ENCODE results near the gene CFAP99.
"Not testable (repeated sequence)": the region's sequence is repeated elsewhere in the genome, so short reads cannot be mapped to it uniquely, and the experiment has no call there.

Gene CFAP99

DNA sequence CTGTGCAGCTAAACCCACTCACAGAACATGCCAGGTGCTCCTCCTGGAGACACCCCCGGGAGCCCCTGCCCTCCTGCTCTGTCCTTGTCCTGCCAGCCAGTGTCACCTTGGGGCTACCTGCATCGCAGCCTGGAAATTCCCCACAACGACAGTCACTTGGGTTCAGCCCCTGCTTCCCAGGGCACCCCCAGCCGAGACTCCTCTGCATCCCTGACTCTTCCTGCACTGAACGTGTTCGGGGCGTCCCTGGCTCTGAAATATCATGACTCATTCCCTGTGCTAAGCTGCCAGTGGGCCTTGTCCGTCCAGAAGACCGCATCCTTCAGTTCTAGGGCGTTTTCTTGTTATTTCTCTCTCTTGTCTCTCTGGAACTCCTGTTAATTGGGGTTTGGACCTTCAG, 5.8 kb downstream of the CFAP99 start:
- Histone ChIP-seq H3K4me1 (ENCODE audit: control insufficient read depth in 1 of 2, insufficient read depth in 2 of 2, low read length in 2 of 2) (peaks cover under 1 to 1% of the 10 kb centered on the region in 2 donors), H3K27ac (ENCODE audit: low read length) (no peak overlapping the region), H3K27me3 (ENCODE audit: low read depth, low read length) (peaks cover 14% of the 10 kb centered on the region), H3K9me3 (ENCODE audit: control insufficient read depth in 1 of 2, low read length in 2 of 2) (no peaks in the 10 kb centered on the region), H3K4me3 (ENCODE audit: low read depth in 1 of 2, low read length in 2 of 2) (no peak overlapping the region), H3K36me3 (ENCODE audit: control insufficient read depth in 1 of 2, insufficient read depth in 2 of 2, low read length in 2 of 2) (no peaks in the 10 kb centered on the region)

DNA sequence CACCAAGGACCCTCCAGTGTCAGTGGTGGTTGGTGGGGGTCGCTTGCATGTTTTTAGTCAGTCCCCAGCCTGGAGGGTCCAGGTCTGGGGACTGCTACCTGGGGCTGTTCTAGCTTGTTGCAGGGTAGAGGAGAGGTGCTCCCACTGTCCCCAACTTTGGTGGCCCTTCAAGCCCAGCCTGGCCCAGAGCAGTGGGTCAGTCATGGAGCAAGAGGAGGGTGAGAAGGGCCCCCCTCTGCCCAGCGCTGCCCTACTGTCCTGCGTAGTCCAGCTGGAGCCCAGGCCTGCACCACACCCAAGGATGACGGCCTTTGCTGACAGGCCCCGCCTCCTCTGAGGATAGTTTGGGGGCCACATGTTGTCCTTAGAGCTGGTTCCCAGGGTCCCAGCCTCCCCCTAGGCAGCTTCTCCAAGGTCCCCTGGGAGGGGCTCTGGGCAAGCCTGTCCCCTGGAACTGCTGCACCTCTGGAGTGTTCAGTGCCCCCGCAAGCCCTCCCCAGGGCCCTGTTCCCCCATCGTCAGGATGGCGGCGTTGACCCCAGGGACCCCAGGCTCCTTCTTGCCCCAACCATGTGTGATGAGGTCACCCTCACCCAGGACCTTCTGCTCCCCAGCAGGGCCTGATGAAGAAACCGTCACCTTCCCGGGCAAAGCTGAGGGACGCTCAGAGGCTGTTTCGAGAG, 6.8 kb downstream of the CFAP99 start:
- H3K4me3 ChIP-seq (ENCODE audit: low read depth in 1 of 2, low read length in 2 of 2), result no peak overlapping the region
- H3K4me1 ChIP-seq (ENCODE audit: control insufficient read depth in 1 of 2, insufficient read depth in 2 of 2, low read length in 2 of 2), result no peaks in the 10 kb centered on the region
- H3K9me3 ChIP-seq (ENCODE audit: control insufficient read depth in 1 of 2, low read length in 2 of 2), result no peaks in the 10 kb centered on the region
- H3K27me3 ChIP-seq (ENCODE audit: low read depth, low read length), result peaks cover 9% of the 10 kb centered on the region
- H3K36me3 ChIP-seq (ENCODE audit: control insufficient read depth in 1 of 2, insufficient read depth in 2 of 2, low read length in 2 of 2), result no peaks in the 10 kb centered on the region
- H3K27ac ChIP-seq (ENCODE audit: low read length), result no peak overlapping the region

DNA sequence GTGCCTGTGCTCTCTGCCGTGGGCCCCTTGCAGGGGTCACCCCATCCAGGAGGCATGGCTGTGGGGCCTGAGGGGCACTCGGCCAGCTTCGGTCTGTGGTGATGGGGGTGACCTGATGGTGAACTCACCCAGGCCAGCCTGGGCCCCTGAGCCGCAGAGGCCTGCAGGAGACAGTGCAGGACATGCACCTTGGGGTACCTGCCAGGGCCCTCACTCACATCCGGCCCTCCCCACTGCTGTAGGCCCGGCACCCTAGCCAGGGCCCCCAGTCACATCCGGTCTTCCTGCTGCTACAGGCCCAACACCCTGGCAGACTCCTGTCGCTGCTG, 7.3 kb downstream of the CFAP99 start:
- H3K4me1 ChIP-seq (ENCODE audit: control insufficient read depth in 1 of 2, insufficient read depth in 2 of 2, low read length in 2 of 2), result no peaks in the 10 kb centered on the region
- peaks cover 4% of the 10 kb centered on the region for H3K27me3 ChIP-seq (ENCODE audit: low read depth, low read length)
- H3K9me3 ChIP-seq (ENCODE audit: control insufficient read depth in 1 of 2, low read length in 2 of 2), result no peaks in the 10 kb centered on the region
- H3K36me3 ChIP-seq (ENCODE audit: control insufficient read depth in 1 of 2, insufficient read depth in 2 of 2, low read length in 2 of 2), result no peaks in the 10 kb centered on the region
- no peak overlapping the region for H3K27ac ChIP-seq (ENCODE audit: low read length)
- no peak overlapping the region for H3K4me3 ChIP-seq (ENCODE audit: low read depth in 1 of 2, low read length in 2 of 2)

DNA sequence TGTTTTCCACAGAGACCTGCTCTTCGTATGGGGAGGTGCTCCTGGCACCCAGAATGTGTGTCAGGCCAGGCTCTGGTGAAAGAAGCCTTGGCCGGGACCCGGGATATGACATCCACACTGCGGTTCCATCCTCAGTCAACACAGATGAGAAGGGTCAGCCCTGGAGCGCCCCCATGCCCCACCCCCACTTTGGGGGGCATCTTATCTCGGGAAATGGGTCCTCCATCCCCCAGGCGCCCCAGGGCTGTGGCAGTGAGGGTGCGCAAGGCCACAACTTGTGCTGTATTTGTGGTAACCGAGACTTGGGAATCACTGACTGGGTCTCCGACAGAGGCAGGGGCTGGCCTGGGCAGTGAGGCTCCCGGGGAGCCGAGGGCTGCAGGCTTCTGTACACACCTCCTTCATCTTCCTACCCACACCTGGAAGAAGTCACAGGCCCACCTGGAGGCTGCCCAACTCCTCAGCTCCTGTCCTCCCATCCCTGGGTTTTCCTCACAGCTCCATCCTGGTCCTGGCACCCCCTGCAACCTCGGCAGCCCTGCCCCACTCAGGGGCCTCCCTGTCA, 8.0 kb downstream of the CFAP99 start:
- H3K36me3 ChIP-seq (ENCODE audit: control insufficient read depth in 1 of 2, insufficient read depth in 2 of 2, low read length in 2 of 2), result no peaks in the 10 kb centered on the region
- H3K4me1 ChIP-seq (ENCODE audit: control insufficient read depth in 1 of 2, insufficient read depth in 2 of 2, low read length in 2 of 2), result no peaks in the 10 kb centered on the region
- no peaks in the 10 kb centered on the region for H3K9me3 ChIP-seq (ENCODE audit: control insufficient read depth in 1 of 2, low read length in 2 of 2)
- H3K27ac ChIP-seq (ENCODE audit: low read length), result no peak overlapping the region
- no peak overlapping the region for H3K4me3 ChIP-seq (ENCODE audit: low read depth in 1 of 2, low read length in 2 of 2)
- H3K27me3 ChIP-seq (ENCODE audit: low read depth, low read length), result peaks cover 4% of the 10 kb centered on the region

DNA sequence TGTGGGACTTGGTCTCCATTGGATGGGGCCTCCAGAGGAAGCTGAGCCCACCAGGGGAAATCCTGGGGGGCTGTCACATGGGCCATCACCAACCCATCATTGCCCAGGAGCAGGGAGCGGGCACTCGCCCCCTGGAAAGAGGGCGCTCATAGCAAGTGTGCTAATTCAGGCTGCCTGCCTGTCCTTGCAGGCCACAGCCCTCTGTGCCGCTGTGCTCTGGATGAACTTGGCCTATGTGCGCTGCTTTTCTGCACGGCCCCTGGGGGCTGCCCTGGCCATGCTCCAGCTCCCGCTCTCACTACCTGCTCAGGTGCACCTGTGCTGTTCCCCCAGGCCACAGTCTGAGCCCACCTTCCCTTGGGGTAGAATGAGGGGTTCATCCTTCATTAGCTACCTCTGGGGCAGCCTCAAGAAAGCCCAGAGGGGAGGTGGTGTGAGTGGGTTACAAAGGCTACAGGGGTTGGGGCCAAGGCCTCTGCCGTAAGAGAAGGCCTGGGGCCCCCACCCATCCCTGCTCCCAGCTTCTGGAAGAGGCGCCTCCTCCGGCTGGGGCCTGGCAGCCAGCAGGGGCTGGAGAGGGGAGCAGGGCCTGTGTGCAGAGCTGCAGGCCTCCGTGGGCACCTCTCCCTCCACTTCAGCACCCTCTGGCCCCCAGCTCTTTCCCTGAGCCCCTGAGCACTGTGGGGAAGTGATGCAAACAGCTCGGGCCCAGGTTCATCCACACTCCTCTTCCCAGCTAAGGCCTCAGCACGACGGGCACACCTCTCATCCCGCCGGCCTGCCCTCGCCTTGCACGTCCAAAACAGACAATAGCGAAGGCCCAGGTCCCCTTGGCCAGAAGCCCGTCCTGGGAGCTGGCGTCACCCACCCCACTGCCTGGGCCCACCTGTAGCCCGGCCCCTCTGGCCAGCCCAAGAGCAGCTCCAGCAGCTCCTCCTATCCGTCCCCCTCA, 8.9 kb downstream of the CFAP99 start:
- Histone ChIP-seq H3K36me3 (ENCODE audit: control insufficient read depth in 1 of 2, insufficient read depth in 2 of 2, low read length in 2 of 2) (no peaks in the 10 kb centered on the region), H3K27me3 (ENCODE audit: low read depth, low read length) (no peaks in the 10 kb centered on the region), H3K27ac (ENCODE audit: low read length) (no peak overlapping the region), H3K9me3 (ENCODE audit: control insufficient read depth in 1 of 2, low read length in 2 of 2) (no peaks in the 10 kb centered on the region), H3K4me1 (ENCODE audit: control insufficient read depth in 1 of 2, insufficient read depth in 2 of 2, low read length in 2 of 2) (no peaks in the 10 kb centered on the region), H3K4me3 (ENCODE audit: low read depth in 1 of 2, low read length in 2 of 2) (no peak overlapping the region)

DNA sequence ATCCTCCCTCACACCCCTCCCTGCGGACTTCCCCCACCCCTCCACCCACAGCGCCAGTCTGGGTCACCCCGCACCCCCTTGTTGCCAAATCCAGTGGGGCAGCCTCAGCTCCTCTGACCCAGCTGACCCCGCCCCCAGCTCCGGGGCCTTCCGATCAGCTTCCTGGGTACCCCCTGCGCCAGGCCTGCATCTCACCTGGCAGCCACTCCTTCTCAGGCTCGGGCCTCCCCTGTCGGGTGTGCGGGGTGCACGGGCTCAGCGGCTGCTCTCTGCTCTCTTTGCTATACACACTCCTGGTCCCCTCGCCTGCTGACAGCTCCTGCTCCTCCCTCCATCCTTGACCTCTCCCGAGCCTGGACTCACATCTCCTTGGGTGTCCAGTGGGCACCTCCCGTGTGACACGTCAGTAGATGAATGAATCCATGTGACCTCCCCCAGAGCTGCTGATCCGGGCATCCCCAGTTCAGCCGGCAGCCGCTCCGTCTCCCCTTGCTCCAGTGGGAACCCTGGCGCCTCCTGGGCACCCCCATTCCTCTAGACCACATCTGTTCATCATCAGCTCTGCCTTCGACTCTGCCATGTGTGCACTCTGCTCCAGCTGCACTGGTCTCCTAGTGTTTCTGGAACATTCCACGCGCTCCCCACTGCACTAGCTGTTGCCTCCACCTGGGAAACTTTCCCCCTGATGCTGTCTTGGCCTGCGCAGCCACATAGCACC, 9.9 kb downstream of the CFAP99 start:
- no peak overlapping the region for H3K4me3 ChIP-seq (ENCODE audit: low read depth in 1 of 2, low read length in 2 of 2)
- H3K4me1 ChIP-seq (ENCODE audit: control insufficient read depth in 1 of 2, insufficient read depth in 2 of 2, low read length in 2 of 2), result no peaks in the 10 kb centered on the region
- no peak overlapping the region for H3K27ac ChIP-seq (ENCODE audit: low read length)
- H3K27me3 ChIP-seq (ENCODE audit: low read depth, low read length), result no peaks in the 10 kb centered on the region
- no peaks in the 10 kb centered on the region for H3K9me3 ChIP-seq (ENCODE audit: control insufficient read depth in 1 of 2, low read length in 2 of 2)
- H3K36me3 ChIP-seq (ENCODE audit: control insufficient read depth in 1 of 2, insufficient read depth in 2 of 2, low read length in 2 of 2), result no peaks in the 10 kb centered on the region

DNA sequence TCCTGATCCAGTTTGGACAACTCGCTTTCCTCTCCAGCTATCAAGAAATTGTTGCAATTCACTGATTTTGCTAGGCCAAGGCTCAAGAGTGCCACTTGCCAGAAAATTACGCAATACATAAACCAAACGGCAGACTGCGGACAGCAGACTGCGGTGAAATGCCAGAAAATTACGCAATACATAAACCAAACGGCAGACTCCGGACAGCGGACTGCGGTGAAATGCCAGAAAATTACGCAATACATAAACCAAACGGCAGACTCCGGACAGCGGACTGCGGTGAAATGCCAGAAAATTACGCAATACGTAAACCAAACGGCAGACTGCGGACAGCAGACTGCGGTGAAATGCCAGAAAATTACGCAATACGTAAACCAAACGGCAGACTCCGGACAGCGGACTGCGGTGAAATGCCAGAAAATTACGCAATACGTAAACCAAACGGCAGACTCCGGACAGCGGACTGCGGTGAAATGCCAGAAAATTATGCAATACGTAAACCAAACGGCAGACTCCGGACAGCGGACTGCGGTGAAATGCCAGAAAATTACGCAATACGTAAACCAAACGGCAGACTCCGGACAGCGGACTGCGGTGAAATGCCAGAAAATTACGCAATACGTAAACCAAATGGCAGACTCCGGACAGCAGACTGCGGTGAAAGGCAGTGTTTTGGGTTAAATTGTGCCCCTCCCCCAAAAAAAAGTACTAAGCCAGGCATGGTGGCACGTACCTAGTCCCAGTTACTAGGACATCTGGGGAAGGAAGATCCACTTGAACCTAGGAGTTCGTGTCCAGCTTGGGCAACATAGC, 11.4 kb downstream of the CFAP99 start:
- H3K4me3 ChIP-seq (ENCODE audit: low read depth in 1 of 2, low read length in 2 of 2); H3K27me3 ChIP-seq (ENCODE audit: low read depth, low read length); H3K4me1 ChIP-seq (ENCODE audit: control insufficient read depth in 1 of 2, insufficient read depth in 2 of 2, low read length in 2 of 2); H3K36me3 ChIP-seq (ENCODE audit: control insufficient read depth in 1 of 2, insufficient read depth in 2 of 2, low read length in 2 of 2); H3K9me3 ChIP-seq (ENCODE audit: control insufficient read depth in 1 of 2, low read length in 2 of 2); H3K27ac ChIP-seq (ENCODE audit: low read length): not testable (repeated sequence)

DNA sequence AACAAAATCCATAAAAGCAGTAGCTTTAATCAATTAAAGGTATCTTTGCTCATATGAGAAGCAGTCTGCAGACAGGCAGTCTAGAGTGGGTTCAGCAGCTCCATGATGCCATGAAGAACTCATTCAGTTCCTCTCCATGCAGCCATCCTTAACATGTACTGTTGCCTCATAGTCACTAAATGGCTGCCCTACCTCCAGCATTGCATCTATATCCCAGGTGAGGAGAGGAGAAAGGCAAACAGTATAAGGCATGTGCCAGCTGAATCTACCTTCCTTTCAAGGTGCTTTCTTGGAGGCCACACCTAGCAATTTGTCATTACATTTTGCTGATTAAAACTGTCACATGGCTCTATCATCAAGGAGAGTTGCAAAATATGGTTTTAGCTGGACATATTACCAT, 13.2 kb downstream of the CFAP99 start:
- H3K9me3 ChIP-seq (ENCODE audit: control insufficient read depth in 1 of 2, low read length in 2 of 2), result no peaks in the 10 kb centered on the region

DNA sequence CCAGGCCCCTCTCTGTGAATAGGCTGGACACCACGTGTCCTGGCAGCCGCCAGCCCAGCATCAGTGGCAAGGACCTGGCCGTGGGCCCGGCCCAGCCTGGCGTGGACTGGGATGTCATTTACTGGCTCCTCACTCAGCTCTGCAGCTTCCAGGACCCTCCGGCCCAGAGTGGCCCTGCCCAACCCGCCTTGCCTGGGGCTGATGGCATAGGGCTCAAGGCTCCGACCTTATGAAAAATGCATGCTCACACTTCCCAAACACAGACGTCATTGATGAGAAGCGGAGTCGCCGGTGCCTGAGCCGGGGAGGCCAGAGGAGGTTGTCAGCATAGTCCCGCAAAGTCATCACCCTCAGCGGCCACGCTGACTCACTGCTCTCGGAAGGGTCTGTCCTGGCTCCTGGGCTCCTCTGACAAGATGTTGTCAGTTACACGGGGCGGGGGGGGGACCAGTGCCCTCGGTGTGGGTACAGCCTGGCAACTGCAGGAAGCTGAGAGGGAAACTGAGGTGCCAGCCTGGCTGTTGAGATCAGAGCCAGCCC, 14.3 kb downstream of the CFAP99 start:
- Histone ChIP-seq H3K9me3 (ENCODE audit: control insufficient read depth in 1 of 2, low read length in 2 of 2) (no peaks in the 10 kb centered on the region), H3K27me3 (ENCODE audit: low read depth, low read length) (no peaks in the 10 kb centered on the region), H3K4me1 (ENCODE audit: control insufficient read depth in 1 of 2, insufficient read depth in 2 of 2, low read length in 2 of 2) (no peaks in the 10 kb centered on the region), H3K36me3 (ENCODE audit: control insufficient read depth in 1 of 2, insufficient read depth in 2 of 2, low read length in 2 of 2) (no peaks in the 10 kb centered on the region), H3K4me3 (ENCODE audit: low read depth in 1 of 2, low read length in 2 of 2) (no peak overlapping the region), H3K27ac (ENCODE audit: low read length) (no peak overlapping the region)

More for the DNA sequence above, 13.2 kb downstream of the CFAP99 start:
- Histone ChIP-seq H3K4me3 (ENCODE audit: low read depth in 1 of 2, low read length in 2 of 2) (no peak overlapping the region), H3K4me1 (ENCODE audit: control insufficient read depth in 1 of 2, insufficient read depth in 2 of 2, low read length in 2 of 2) (no peaks in the 10 kb centered on the region), H3K27ac (ENCODE audit: low read length) (no peak overlapping the region), H3K27me3 (ENCODE audit: low read depth, low read length) (no peaks in the 10 kb centered on the region), H3K36me3 (ENCODE audit: control insufficient read depth in 1 of 2, insufficient read depth in 2 of 2, low read length in 2 of 2) (no peaks in the 10 kb centered on the region)

DNA sequence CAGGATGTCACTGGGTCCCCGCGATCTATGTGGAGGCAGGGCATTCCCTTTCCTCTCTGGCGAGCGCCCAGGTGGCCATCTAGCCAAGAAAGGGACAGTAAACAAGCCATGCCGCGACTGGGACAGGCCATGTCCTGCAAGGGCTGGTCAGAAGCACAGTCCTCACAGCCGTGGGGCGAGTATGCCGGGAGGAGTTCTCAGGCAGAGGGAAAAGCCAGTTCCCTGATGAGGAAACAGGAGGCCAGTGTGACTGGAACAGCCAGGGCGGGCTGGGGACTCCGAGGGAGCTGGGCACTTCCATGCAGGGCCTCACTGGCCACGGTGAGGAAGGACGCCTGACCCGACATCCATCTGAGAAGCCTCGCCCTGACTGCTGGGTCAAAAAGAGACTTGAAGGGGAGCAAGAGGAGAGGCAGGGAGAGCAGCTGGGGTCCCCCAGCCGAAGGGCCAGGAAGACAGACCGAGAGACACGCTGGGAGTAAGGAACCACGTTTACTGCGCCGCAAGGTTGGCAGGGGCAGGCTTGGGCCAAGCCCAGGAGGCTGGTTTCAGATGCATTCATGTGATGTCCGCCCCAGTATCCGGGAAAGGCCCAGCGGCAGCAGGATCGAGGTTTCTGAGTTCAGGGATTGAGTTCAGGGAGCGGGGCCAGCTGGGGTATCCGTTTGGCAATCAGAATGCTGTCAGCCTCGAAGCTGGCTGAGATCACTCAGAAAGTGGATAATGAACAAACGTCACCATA, 15.0 kb downstream of the CFAP99 start:
- H3K4me3 ChIP-seq (ENCODE audit: low read depth in 1 of 2, low read length in 2 of 2), result no peak overlapping the region
- no peaks in the 10 kb centered on the region for H3K9me3 ChIP-seq (ENCODE audit: control insufficient read depth in 1 of 2, low read length in 2 of 2)
- no peak overlapping the region for H3K27ac ChIP-seq (ENCODE audit: low read length)
- no peaks in the 10 kb centered on the region for H3K36me3 ChIP-seq (ENCODE audit: control insufficient read depth in 1 of 2, insufficient read depth in 2 of 2, low read length in 2 of 2)
- H3K27me3 ChIP-seq (ENCODE audit: low read depth, low read length), result no peaks in the 10 kb centered on the region
- no peaks in the 10 kb centered on the region for H3K4me1 ChIP-seq (ENCODE audit: control insufficient read depth in 1 of 2, insufficient read depth in 2 of 2, low read length in 2 of 2)
